Measurements from ENCODE around the gene SLC39A11. TPM values are rescaled to one million over a fixed set of nuclear protein-coding genes. Genes with fewer than 3 reads are reported as not detected.
A peak's percentile ranks its signal among the peaks of the same experiment; 100 is the strongest.

SLC39A11 gene
- total and polyA plus RNA-seq, 2 of the 13 experiments (the other 11 are each of a cell fraction or from before 2014, with no cell fraction given), result 17.2 to 31.5 TPM

- TF ChIP-seq RFX1 (IDR thresholded peaks at IDR 0.05) (no peak), POLR2A (IDR thresholded peaks at IDR 0.05; ENCODE audit: insufficient read depth in 1 of 2, low read depth in 2 of 2, low read length in 2 of 2) (0 out of 4 replicates have a peak, but pooled peaks of 1 of the 2 experiments have one; percentile 34)
Measured at GRCh38 chr17:73091770-73092522, 542 bp downstream of the SLC39A11 start (continued).

DNA sequence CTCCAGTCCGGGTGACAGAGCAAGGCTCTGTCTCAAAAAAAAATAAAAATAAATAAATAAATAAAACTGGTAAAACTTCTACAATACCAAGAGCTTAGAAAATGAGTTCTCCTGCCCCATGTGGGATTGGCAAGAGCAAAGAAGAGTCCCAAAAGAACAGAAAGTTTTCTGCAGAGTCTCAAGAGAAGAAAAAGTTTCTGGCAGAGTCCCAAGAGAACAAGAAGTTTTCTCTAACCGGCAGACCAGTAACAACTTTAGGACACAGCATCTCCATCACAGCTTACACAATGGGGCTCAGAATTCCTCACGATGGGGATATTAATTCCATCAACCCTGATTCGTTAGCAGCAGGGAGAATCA is 1.1 kb downstream of the SLC39A11 start:
- no peak for DNase-seq (ENCODE audit: low spot score)
- Histone ChIP-seq H2AFZ (ENCODE audit: low read length) (peak overlapping the region; percentile 67), H4K20me1 (ENCODE audit: insufficient read depth, low read length) (no peaks in the 10 kb centered on the region), H3K4me1 (ENCODE audit: insufficient read depth, low read length) (peaks cover 42% of the 10 kb centered on the region), H3K36me3 (replicated peaks in 1 of 2; ENCODE audit: control insufficient read depth in 1 of 2, insufficient read depth in 2 of 2, low read length in 2 of 2) (peaks cover 0 to 7% of the 10 kb centered on the region in 2 experiments; a peak in 2 of 5 replicates), H3K4me2 (ENCODE audit: low read depth, low read length) (peak overlapping the region; percentile 93), H3K9me3 (ENCODE audit: low read length) (no peaks in the 10 kb centered on the region), H3K27me3 (ENCODE audit: control insufficient read depth in 1 of 2, insufficient read depth in 2 of 2, low read length in 2 of 2) (peaks cover 0 to 12% of the 10 kb centered on the region in 2 experiments; a peak in 3 of 5 replicates), H3K4me3 (replicated peaks in 1 of 3; ENCODE audit: insufficient read depth in 1 of 3, low read depth in 2 of 3, low read length in 3 of 3) (peak overlapping the region; percentile 76 to 80 (median 78)), H3K27ac (ENCODE audit: extremely low read length, insufficient read depth, low read length) (peak overlapping the region; percentile 61), H3K9ac (ENCODE audit: insufficient read depth, low read depth, low read length) (peak overlapping the region; percentile 67), H3K79me2 (ENCODE audit: insufficient read depth, low read length) (peaks cover 9% of the 10 kb centered on the region)
- ChIA-PET CTCF (ENCODE audit: low intra/inter-chr PET ratio, low total read pairs) (no interaction called here), POLR2A (interaction anchor here (0.6 to 1.0 kb wide), 2 partner anchors 22 to 29 kb away, joined by 3 to 5 read pairs; no protein-coding TSS in a partner anchor)
- no TSS peak for BruUV-seq (replicated peaks)
- ATAC-seq, result no peak
- intact Hi-C loops (cut with micrococcal nuclease; ENCODE audit: unreplicated experiment) (loop anchor here (5.0 kb wide), 1 partner anchor 104 kb away; no protein-coding TSS in a partner anchor), in situ Hi-C loops (cut with HindIII; ENCODE audit: extremely low pct_ligation_motif_present, low pct_unique_long_range_greater_than_20kb) (loop anchor here (10.0 kb wide), 1 partner anchor 527 kb away; no protein-coding TSS in a partner anchor)
- FAIRE-seq, result no peak
- 9% methylated on average over 4 of the region's 4 CpGs for WGBS (ENCODE audit: low lambda C conversion rate)
- TF ChIP-seq KLF11 (CRISPR knock-in tag; IDR thresholded peaks at IDR 0.05), result no peak
- peak; percentile 4 for TF ChIP-seq AGO2 (optimal IDR thresholded peaks at IDR 0.05; ENCODE audit: low read depth, low read length)
- peak; percentile 17; the same call in 1 of the 2 replicates for TF ChIP-seq ZNF546 (CRISPR knock-in tag; conservative IDR thresholded peaks at IDR 0.05)
- peak; percentile 40 for TF ChIP-seq RBFOX2 (IDR thresholded peaks at IDR 0.05; ENCODE audit: low read depth, low read length)
- 0 out of 2 replicates have a peak, but pooled peaks have one; percentile 69 for TF ChIP-seq SNAI1 (CRISPR knock-in tag; IDR thresholded peaks at IDR 0.05; ENCODE audit: borderline replicate concordance)
- 0 out of 2 replicates have a peak, but pooled peaks have one; percentile 2 for TF ChIP-seq ISX (CRISPR knock-in tag; conservative IDR thresholded peaks at IDR 0.05)
- TF ChIP-seq, protein P1, sequence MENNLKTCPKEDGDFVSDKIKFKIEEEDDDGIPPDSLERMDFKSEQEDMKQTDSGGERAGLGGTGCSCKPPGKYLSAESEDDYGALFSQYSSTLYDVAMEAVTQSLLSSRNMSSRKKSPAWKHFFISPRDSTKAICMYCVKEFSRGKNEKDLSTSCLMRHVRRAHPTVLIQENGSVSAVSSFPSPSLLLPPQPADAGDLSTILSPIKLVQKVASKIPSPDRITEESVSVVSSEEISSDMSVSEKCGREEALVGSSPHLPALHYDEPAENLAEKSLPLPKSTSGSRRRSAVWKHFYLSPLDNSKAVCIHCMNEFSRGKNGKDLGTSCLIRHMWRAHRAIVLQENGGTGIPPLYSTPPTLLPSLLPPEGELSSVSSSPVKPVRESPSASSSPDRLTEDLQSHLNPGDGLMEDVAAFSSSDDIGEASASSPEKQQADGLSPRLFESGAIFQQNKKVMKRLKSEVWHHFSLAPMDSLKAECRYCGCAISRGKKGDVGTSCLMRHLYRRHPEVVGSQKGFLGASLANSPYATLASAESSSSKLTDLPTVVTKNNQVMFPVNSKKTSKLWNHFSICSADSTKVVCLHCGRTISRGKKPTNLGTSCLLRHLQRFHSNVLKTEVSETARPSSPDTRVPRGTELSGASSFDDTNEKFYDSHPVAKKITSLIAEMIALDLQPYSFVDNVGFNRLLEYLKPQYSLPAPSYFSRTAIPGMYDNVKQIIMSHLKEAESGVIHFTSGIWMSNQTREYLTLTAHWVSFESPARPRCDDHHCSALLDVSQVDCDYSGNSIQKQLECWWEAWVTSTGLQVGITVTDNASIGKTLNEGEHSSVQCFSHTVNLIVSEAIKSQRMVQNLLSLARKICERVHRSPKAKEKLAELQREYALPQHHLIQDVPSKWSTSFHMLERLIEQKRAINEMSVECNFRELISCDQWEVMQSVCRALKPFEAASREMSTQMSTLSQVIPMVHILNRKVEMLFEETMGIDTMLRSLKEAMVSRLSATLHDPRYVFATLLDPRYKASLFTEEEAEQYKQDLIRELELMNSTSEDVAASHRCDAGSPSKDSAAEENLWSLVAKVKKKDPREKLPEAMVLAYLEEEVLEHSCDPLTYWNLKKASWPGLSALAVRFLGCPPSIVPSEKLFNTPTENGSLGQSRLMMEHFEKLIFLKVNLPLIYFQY (CRISPR knock-in tag; IDR thresholded peaks at IDR 0.05; ENCODE audit: borderline replicate concordance), result no peak
- TF ChIP-seq ARNT (IDR thresholded peaks at IDR 0.05), result no peak
- TF ChIP-seq GTF3A (CRISPR knock-in tag; conservative IDR thresholded peaks at IDR 0.05), result 0 out of 2 replicates have a peak, but pooled peaks have one; percentile 5

Data from HepG2 (cell line).